ENCODE results near the gene PRDM13. TPM values are rescaled to one million over a fixed set of nuclear protein-coding genes. Genes with fewer than 3 reads are reported as not detected.
"Not testable (repeated sequence)": the region's sequence is repeated elsewhere in the genome, so short reads cannot be mapped to it uniquely, and the experiment has no call there.

The PRDM13 gene
- total RNA-seq, 1 donor = not detected

DNA sequence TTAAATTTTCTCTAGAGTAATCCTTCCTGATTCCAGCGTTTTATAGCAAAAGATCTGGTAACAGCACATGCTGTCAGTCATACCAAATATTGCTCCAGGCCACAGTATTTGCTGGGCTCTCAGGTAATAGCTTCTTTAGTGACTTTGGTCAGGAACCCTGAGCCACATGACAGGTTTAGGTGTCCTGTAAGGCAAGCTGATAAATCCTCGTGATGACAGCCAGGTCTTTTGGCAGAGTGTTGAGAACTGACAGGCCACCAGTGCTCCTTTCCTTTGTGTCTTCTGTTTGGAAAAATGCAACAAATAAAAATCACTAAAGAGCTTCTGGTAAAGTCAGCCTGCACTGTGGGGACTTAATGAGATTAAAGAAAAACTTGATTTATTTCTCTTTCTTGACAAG is 34.6 kb downstream of the PRDM13 start:
- no peak overlapping the region for H3K4me3 ChIP-seq (ENCODE audit: low read depth, low read length)
- DNase-seq (ENCODE audit: low read depth) = no peak
- TF ChIP-seq, protein P1, sequence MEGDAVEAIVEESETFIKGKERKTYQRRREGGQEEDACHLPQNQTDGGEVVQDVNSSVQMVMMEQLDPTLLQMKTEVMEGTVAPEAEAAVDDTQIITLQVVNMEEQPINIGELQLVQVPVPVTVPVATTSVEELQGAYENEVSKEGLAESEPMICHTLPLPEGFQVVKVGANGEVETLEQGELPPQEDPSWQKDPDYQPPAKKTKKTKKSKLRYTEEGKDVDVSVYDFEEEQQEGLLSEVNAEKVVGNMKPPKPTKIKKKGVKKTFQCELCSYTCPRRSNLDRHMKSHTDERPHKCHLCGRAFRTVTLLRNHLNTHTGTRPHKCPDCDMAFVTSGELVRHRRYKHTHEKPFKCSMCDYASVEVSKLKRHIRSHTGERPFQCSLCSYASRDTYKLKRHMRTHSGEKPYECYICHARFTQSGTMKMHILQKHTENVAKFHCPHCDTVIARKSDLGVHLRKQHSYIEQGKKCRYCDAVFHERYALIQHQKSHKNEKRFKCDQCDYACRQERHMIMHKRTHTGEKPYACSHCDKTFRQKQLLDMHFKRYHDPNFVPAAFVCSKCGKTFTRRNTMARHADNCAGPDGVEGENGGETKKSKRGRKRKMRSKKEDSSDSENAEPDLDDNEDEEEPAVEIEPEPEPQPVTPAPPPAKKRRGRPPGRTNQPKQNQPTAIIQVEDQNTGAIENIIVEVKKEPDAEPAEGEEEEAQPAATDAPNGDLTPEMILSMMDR (IDR thresholded peaks at IDR 0.05; ENCODE audit: insufficient read depth, low read depth, low read length) = no peak

DNA sequence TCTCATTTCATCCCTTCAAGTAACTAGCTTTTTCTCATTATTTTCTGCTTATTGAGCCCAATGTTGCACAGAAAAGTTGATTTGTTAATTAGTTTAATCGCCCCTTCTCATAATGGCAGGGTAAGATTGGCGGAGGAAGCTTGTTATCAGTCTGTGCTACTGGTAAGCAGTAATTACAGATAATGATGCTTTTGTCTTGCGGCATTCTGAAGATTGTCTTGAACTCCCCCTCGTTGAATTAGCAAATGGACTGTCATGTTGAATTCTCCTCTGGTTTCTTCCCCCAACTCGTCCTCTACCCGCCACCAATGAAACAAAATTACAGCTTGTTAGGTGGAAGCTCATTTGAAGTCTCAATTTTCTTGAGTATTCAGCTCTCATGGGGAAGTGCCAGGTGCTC is 39.4 kb downstream of the PRDM13 start:
- no peak overlapping the region for H3K4me3 ChIP-seq (ENCODE audit: low read depth, low read length)
- DNase-seq (ENCODE audit: low read depth) = no peak
- TF ChIP-seq, protein P1 (IDR thresholded peaks at IDR 0.05; ENCODE audit: insufficient read depth, low read depth, low read length) = no peak

DNA sequence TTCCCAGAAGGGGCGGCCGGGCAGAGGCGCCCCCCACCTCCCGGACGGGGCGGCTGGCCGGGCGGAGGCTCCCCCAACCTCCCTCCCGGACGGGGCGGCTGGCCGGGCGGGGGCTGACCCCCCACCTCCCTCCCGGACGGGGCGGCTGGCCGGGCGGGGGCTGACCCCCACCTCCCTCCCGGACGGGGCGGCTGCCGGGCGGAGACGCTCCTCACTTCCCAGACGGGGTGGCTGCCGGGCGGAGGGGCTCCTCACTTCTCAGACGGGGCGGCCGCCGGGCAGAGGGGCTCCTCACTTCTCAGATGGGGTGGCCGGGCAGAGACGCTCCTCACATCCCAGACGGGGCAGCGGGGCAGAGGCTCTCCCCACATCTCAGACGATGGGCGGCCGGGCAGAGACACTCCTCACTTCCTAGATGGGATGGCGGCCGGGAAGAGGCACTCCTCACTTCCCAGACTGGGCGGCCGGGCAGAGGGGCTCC is 43.5 kb downstream of the PRDM13 start:
- H3K4me3 ChIP-seq (ENCODE audit: low read depth, low read length); DNase-seq (ENCODE audit: low read depth): not testable (repeated sequence)

- DNase-seq (ENCODE audit: low read depth) = no peak
- H3K4me3 ChIP-seq (ENCODE audit: low read depth, low read length) = no peak overlapping the region
- TF ChIP-seq, protein P1 (IDR thresholded peaks at IDR 0.05; ENCODE audit: insufficient read depth, low read depth, low read length) = no peak
Measured at GRCh38 chr6:99660206-99660605, 53.6 kb downstream of the PRDM13 start.

DNA sequence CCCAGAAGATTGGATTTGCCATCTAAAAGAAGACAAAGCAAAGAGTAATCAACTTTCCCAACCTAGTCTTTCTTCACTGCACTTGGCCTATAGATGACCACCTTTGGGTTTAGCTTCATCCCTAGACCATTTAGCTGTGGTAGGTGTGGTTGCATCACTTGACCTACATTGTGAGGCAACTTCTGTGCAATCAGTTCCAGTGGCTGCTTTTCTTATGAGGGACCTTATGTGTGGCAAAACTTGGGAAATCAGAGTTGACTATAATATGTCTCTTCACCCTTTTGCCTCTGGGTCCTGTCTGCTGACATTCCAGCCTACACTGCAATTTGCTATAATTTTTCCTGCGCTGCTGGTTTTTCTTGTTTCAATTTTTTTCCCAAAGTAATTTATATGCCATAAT is 55.2 kb downstream of the PRDM13 start:
- DNase-seq (ENCODE audit: low read depth) = no peak
- TF ChIP-seq, protein P1 (IDR thresholded peaks at IDR 0.05; ENCODE audit: insufficient read depth, low read depth, low read length) = no peak
- no peak overlapping the region for H3K4me3 ChIP-seq (ENCODE audit: low read depth, low read length)

- no peak for DNase-seq (ENCODE audit: low read depth)
- TF ChIP-seq, protein P1 (IDR thresholded peaks at IDR 0.05; ENCODE audit: insufficient read depth, low read depth, low read length) = no peak
- H3K4me3 ChIP-seq (ENCODE audit: low read depth, low read length) = no peak overlapping the region
Measured at GRCh38 chr6:99662616-99663015, 56.0 kb downstream of the PRDM13 start.

Small RNA genes lying within 50 kb of the gene (small RNA-seq; reads per million reads assigned to genes)
- gene RF00019 = not detected

Other genes starting within 250 kb of the PRDM13 start
- gene COQ3, start 212.6 kb upstream of the PRDM13 start, total RNA-seq = 6.1 and 9.1 TPM in 2 replicates
- gene PNISR, start 181.5 kb upstream of the PRDM13 start, total RNA-seq = 44.8 and 82.0 TPM in 2 replicates
- 27.1 and 29.4 TPM in 2 replicates for gene USP45, start 91.4 kb upstream of the PRDM13 start, total RNA-seq
- gene CCNC, start 38.2 kb upstream of the PRDM13 start, total RNA-seq = 93.7 and 117 TPM in 2 replicates